HUES6 (cell line): Measurements from ENCODE around the gene GPBAR1.

Experiments used
- H3K27ac ChIP-seq: 2 replicates; pipeline ENCODE4 v1.7.0; 2013; ENCODE audit warnings: low read depth, mild to moderate bottlenecking, low read length, inconsistent platforms
- H3K27me3 ChIP-seq: 2 replicates; pipeline ENCODE4 v1.6.1; 2013; ENCODE audit warnings: low read length; ENCODE audit not compliant: control insufficient read depth, insufficient read depth
- H3K36me3 ChIP-seq: 2 replicates; pipeline ENCODE4 v1.6.1; 2013; ENCODE audit warnings: low read length; ENCODE audit not compliant: control insufficient read depth, insufficient read depth
- H3K4me1 ChIP-seq: 2 replicates; pipeline ENCODE4 v1.6.1; 2013; ENCODE audit warnings: low read length; ENCODE audit not compliant: control insufficient read depth, insufficient read depth
- H3K4me3 ChIP-seq: 2 replicates; pipeline ENCODE4 v1.5.1; 2013; ENCODE audit warnings: low read depth, low read length
- H3K9ac ChIP-seq: one replicate; pipeline ENCODE4 v1.6.1; 2013; ENCODE audit warnings: mild to moderate bottlenecking, low read length
- H3K9me3 ChIP-seq: 2 replicates; pipeline ENCODE4 v1.6.1; 2013; ENCODE audit warnings: low read depth, low read length; ENCODE audit not compliant: control insufficient read depth, insufficient read depth

The GPBAR1 gene

GRCh38 chr2:218261423-218262236 is 815 bp downstream of the GPBAR1 start:
- peak overlapping the region; percentile 41 for H3K9ac ChIP-seq
- H3K9me3 ChIP-seq = no peaks in the 10 kb centered on the region
- H3K4me3 ChIP-seq = no peak overlapping the region
- peaks cover 37% of the 10 kb centered on the region for H3K36me3 ChIP-seq
- peaks cover 33% of the 10 kb centered on the region for H3K4me1 ChIP-seq
- H3K27ac ChIP-seq = peak overlapping the region; percentile 37; the same call in 1 of the 2 replicates
- H3K27me3 ChIP-seq = no peaks in the 10 kb centered on the region

GRCh38 chr2:218262237-218262600 is 1.4 kb downstream of the GPBAR1 start:
- Histone ChIP-seq H3K4me3 (no peak overlapping the region), H3K9me3 (no peaks in the 10 kb centered on the region), H3K36me3 (peaks cover 43% of the 10 kb centered on the region), H3K4me1 (peaks cover 33% of the 10 kb centered on the region), H3K27me3 (no peaks in the 10 kb centered on the region), H3K27ac (no peak overlapping the region), H3K9ac (peak overlapping the region; percentile 41)

- Histone ChIP-seq H3K9me3 (no peaks in the 10 kb centered on the region), H3K4me1 (peaks cover 33% of the 10 kb centered on the region), H3K9ac (no peak overlapping the region), H3K4me3 (no peak overlapping the region), H3K36me3 (peaks cover 48% of the 10 kb centered on the region), H3K27ac (no peak overlapping the region), H3K27me3 (no peaks in the 10 kb centered on the region)
Observed at GRCh38 chr2:218262631-218263586, 2.1 kb downstream of the GPBAR1 start.

GRCh38 chr2:218263817-218264641 is 3.2 kb downstream of the GPBAR1 start:
- Histone ChIP-seq H3K27me3 (no peaks in the 10 kb centered on the region), H3K9ac (no peak overlapping the region), H3K36me3 (peaks cover 48% of the 10 kb centered on the region), H3K27ac (no peak overlapping the region), H3K4me3 (no peak overlapping the region), H3K4me1 (peaks cover 30% of the 10 kb centered on the region), H3K9me3 (no peaks in the 10 kb centered on the region)

GRCh38 chr2:218264773-218265561 is 4.2 kb downstream of the GPBAR1 start:
- Histone ChIP-seq H3K27ac (no peak overlapping the region), H3K9ac (no peak overlapping the region), H3K27me3 (no peaks in the 10 kb centered on the region), H3K4me1 (peaks cover 21% of the 10 kb centered on the region), H3K36me3 (peaks cover 48% of the 10 kb centered on the region), H3K4me3 (no peak overlapping the region), H3K9me3 (no peaks in the 10 kb centered on the region)

- Histone ChIP-seq H3K9me3 (no peaks in the 10 kb centered on the region), H3K36me3 (peaks cover 48% of the 10 kb centered on the region), H3K27ac (no peak overlapping the region), H3K27me3 (no peaks in the 10 kb centered on the region), H3K4me3 (no peak overlapping the region), H3K9ac (no peak overlapping the region), H3K4me1 (peaks cover 15% of the 10 kb centered on the region)
Observed at GRCh38 chr2:218265626-218266025, 4.8 kb downstream of the GPBAR1 start.

- H3K4me3 ChIP-seq = no peak overlapping the region
- H3K27me3 ChIP-seq = no peaks in the 10 kb centered on the region
- H3K4me1 ChIP-seq = peaks cover 12% of the 10 kb centered on the region
- H3K9ac ChIP-seq = no peak overlapping the region
- H3K9me3 ChIP-seq = no peaks in the 10 kb centered on the region
- peaks cover 48% of the 10 kb centered on the region for H3K36me3 ChIP-seq
- no peak overlapping the region for H3K27ac ChIP-seq
Observed at GRCh38 chr2:218266316-218266979, 5.6 kb downstream of the GPBAR1 start.

- Histone ChIP-seq H3K27me3 (no peaks in the 10 kb centered on the region), H3K4me3 (no peak overlapping the region), H3K36me3 (peaks cover 48% of the 10 kb centered on the region), H3K9me3 (no peaks in the 10 kb centered on the region), H3K9ac (no peak overlapping the region), H3K4me1 (peaks cover 6% of the 10 kb centered on the region), H3K27ac (no peak overlapping the region)
Observed at GRCh38 chr2:218267259-218267658, 6.4 kb downstream of the GPBAR1 start.

- H3K9ac ChIP-seq = peak within 1 kb of the TSS; percentile 83
- peaks cover 9% of the 10 kb centered on the region for H3K4me1 ChIP-seq
- H3K27me3 ChIP-seq = no peaks in the 10 kb centered on the region
- peak within 1 kb of the TSS; percentile 91 for H3K4me3 ChIP-seq
- no peak within 1 kb of the TSS for H3K27ac ChIP-seq
- peaks cover 43% of the 10 kb centered on the region for H3K36me3 ChIP-seq
- no peaks in the 10 kb centered on the region for H3K9me3 ChIP-seq
Observed at GRCh38 chr2:218269900-218270720, 9.3 kb downstream of the GPBAR1 start, which contains the start of the genes AAMP and PNKD. AAMP (minus strand) TSS chr2:218270137; CDS start chr2:218270086, 51 bp downstream. PNKD (plus strand) TSS chr2:218270519; CDS start chr2:218270536, 17 bp downstream.
